Thyroid gland (tissue), 4 donors: ENCODE results near the gene SUDS3. TPM values are rescaled to one million over a fixed set of nuclear protein-coding genes. Genes with fewer than 3 reads are reported as not detected.

Source experiments
- DNase-seq, 2 donors: peaks; one replicate each; pipeline ENCODE4 v3.0.0-alpha.2; 2019
- H3K27ac ChIP-seq, 3 donors: fragments of 200-600 bp; sonication (generic); 1 replicate in 2 of 3; 2 replicates in 1 of 3; pipeline ENCODE4 v1.5.1; 2016 to 2019; ENCODE audit warnings: mild to moderate bottlenecking in 1 of 3, moderate library complexity in 1 of 3
- H3K27me3 ChIP-seq: fragments of 200-600 bp; sonication (generic); one replicate; pipeline ENCODE4 v1.5.1; 2019
- H3K36me3 ChIP-seq, 2 donors: fragments of 200-600 bp; sonication (generic); one replicate each; pipeline ENCODE4 v1.5.1; 2016 to 2019
- H3K4me1 ChIP-seq, 2 donors: fragments of 200-600 bp; sonication (generic); one replicate each; pipeline ENCODE4 v1.5.1; 2017 to 2019
- H3K4me3 ChIP-seq, 3 donors: fragments of 200-600 bp; sonication (generic); replicated peaks in 1 of 3; 1 replicate in 2 of 3; 2 replicates in 1 of 3; pipeline ENCODE4 v1.5.1; 2016; ENCODE audit warnings: mild to moderate bottlenecking in 1 of 3
- H3K9me3 ChIP-seq: fragments of 200-600 bp; sonication (generic); one replicate; pipeline ENCODE4 v1.5.1; 2017
- POLR2A ChIP-seq, 2 donors: fragments of 450-650 bp; IDR thresholded peaks; one replicate each; pipeline ENCODE4 v1.6.1; 2017; ENCODE audit warnings: antibody characterized with exemption in 2 of 2, mild to moderate bottlenecking in 2 of 2, moderate library complexity in 1 of 2
- WGBS, 2 donors: methylation state at CpG; one replicate each; pipeline ENCODE4 v1.1.5; 2017; 5-methylcytosine and 5-hydroxymethylcytosine counted together
- intact Hi-C: fragments of 100-400 bp; cut with DNase I; formaldehyde crosslinking; loops from one replicate; pipeline ENCODE4 v1.15.1; 2023
- total RNA-seq, 4 donors: library from RNA; depleted of rRNA; stranded (reverse); fragments of >200 nt; gene quantifications; one replicate each; pipeline ENCODE4 v1.2.3, GENCODE V29; 2016
- TF ChIP-seq, protein P1 (sequence below), 6 experiments: fragments of 200-600 bp in 3 of 6; fragments of 450-650 bp in 3 of 6; sonication (generic) in 3 of 6; IDR thresholded peaks; one replicate each; pipeline ENCODE4 v1.5.1; 2016 to 2019; ENCODE audit warnings: antibody characterized with exemption in 6 of 6, mild to moderate bottlenecking in 2 of 6, inconsistent platforms in 1 of 6, moderate library complexity in 1 of 6

SUDS3 gene
- total RNA-seq, 4 donors from 2014 or later: 56.5 to 75.7 (median 62.7) TPM

DNA sequence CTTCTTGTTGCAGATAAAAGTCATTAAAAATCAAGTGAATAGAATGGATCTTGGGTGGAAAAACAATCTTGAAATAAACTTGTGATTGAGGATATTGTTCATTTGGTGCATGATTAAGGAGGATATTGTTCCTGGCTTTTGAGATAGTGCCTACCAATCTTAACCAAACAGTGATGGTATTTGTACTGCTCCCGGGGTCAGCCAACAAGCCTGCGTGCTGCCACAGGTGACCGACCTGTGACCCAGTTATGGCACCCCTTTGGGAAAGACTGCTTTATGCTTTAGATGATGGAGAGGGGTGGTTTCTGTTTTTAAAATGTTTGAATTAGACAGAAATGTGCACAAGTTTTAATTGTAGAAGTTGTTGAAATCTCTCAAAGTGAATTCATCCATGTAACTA, 41.6 kb downstream of the SUDS3 start:
- Histone ChIP-seq H3K27ac (no peak overlapping the region), H3K9me3 (no peaks in the 10 kb centered on the region), H3K4me3 (no peak overlapping the region), H3K36me3 (peaks cover 25 to 36% of the 10 kb centered on the region in 2 donors), H3K4me1 (no peaks in the 10 kb centered on the region), H3K27me3 (no peaks in the 10 kb centered on the region)
- no peak for TF ChIP-seq POLR2A (IDR thresholded peaks at IDR 0.05)
- TF ChIP-seq, protein P1, sequence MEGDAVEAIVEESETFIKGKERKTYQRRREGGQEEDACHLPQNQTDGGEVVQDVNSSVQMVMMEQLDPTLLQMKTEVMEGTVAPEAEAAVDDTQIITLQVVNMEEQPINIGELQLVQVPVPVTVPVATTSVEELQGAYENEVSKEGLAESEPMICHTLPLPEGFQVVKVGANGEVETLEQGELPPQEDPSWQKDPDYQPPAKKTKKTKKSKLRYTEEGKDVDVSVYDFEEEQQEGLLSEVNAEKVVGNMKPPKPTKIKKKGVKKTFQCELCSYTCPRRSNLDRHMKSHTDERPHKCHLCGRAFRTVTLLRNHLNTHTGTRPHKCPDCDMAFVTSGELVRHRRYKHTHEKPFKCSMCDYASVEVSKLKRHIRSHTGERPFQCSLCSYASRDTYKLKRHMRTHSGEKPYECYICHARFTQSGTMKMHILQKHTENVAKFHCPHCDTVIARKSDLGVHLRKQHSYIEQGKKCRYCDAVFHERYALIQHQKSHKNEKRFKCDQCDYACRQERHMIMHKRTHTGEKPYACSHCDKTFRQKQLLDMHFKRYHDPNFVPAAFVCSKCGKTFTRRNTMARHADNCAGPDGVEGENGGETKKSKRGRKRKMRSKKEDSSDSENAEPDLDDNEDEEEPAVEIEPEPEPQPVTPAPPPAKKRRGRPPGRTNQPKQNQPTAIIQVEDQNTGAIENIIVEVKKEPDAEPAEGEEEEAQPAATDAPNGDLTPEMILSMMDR (IDR thresholded peaks at IDR 0.05): no peak
- WGBS, 2 donors: 74 to 77% methylated on average over 3 of the region's 3 CpGs
- no peak for DNase-seq
- intact Hi-C loops: no loop called here

DNA sequence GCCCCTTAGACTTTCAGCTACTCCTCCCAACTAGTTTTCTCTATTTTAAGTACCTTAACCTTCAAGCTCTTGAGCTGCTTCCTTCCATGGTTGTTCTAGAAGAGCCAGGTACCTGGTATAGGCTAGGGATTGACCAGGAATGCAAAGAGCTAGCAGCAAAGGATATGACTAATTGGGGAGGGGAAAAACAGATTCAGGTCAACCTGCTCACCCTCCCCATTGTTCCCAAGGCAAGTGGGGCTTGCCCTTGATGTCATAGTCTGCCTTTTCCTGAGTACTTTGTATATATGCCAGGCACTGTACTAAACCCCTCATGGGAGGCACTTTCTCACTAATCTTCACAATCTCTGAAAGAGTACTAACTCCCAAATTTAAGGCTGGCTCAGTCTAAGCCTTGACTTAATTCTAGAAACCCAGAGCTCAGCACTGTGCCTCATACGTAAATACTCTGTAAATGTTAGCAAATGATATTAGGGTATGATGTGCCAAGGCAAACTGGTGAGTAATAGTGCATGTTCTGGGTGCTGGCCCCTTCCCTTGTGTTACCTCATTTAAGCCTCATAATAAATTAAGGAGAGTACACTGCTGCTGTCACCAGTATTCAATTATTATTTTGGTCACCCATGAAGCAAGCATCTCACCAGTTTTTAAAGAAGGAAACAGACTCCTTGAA, 42.2 kb downstream of the SUDS3 start:
- TF ChIP-seq POLR2A (IDR thresholded peaks at IDR 0.05): no peak
- TF ChIP-seq, protein P1 (IDR thresholded peaks at IDR 0.05): no peak
- 78 to 100% methylated on average over 1 of the region's 1 CpG for WGBS, 2 donors
- intact Hi-C loops: no loop called here
- Histone ChIP-seq H3K27me3 (no peaks in the 10 kb centered on the region), H3K36me3 (peaks cover 25 to 32% of the 10 kb centered on the region in 2 donors), H3K4me1 (no peaks in the 10 kb centered on the region), H3K27ac (no peak overlapping the region), H3K4me3 (no peak overlapping the region), H3K9me3 (no peaks in the 10 kb centered on the region)
- no peak for DNase-seq

DNA sequence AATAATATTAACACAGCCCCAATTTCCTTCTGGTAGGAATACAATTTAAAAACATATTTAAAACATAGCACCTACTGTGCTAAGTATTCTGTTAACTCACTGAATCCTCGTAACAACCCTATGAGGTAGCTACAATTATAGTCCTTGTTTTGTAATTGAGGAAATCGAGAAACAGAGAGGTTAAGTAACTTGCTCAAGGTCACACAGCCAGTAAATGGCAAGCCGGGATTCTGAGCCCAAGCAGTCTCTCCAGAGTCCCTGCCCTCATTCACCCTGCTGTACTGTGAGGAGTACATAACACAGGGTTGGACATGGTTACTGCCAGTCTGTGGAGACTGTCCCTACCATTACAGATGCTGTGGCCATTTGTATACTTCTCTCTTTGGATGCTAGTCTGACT, 44.3 kb downstream of the SUDS3 start:
- Histone ChIP-seq H3K27me3 (no peaks in the 10 kb centered on the region), H3K4me3 (no peak overlapping the region), H3K27ac (no peak overlapping the region), H3K9me3 (no peaks in the 10 kb centered on the region), H3K36me3 (peaks cover 5 to 12% of the 10 kb centered on the region in 2 donors), H3K4me1 (no peaks in the 10 kb centered on the region)
- DNase-seq: no peak
- TF ChIP-seq, protein P1 (IDR thresholded peaks at IDR 0.05): no peak
- TF ChIP-seq POLR2A (IDR thresholded peaks at IDR 0.05): no peak
- 92 to 98% methylated on average over 3 of the region's 3 CpGs for WGBS, 2 donors
- intact Hi-C loops: no loop called here

DNA sequence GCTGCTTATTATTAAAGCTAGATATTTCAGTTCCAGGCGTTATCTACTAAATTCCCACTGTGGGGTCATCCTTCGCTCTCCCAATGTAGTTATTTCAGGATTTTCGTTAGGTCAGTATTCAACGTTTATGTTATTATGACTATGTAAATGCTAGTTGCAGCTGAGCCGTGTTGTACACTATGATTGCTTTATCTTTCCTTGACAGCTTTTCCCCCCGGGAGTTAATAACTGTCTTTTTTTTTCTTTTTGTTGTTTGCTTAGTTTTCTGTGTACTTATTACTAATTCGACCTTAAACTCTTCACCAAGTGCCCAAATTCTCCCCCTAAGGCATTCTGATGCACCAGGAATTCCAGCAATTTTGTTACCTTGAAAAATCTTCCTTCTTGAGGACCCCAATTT, 48.5 kb downstream of the SUDS3 start:
- no peak overlapping the region for H3K4me3 ChIP-seq
- intact Hi-C loops: no loop called here
- no peak for TF ChIP-seq POLR2A (IDR thresholded peaks at IDR 0.05)
- TF ChIP-seq, protein P1 (IDR thresholded peaks at IDR 0.05): no peak
- H3K36me3 ChIP-seq: no peaks in the 10 kb centered on the region
- DNase-seq: no peak
- H3K4me1 ChIP-seq: peaks cover 0 to 9% of the 10 kb centered on the region in 2 donors
- no peaks in the 10 kb centered on the region for H3K27me3 ChIP-seq
- no peak overlapping the region for H3K27ac ChIP-seq
- H3K9me3 ChIP-seq: no peaks in the 10 kb centered on the region
- WGBS, 2 donors: 75 to 81% methylated on average over 7 of the region's 7 CpGs

DNA sequence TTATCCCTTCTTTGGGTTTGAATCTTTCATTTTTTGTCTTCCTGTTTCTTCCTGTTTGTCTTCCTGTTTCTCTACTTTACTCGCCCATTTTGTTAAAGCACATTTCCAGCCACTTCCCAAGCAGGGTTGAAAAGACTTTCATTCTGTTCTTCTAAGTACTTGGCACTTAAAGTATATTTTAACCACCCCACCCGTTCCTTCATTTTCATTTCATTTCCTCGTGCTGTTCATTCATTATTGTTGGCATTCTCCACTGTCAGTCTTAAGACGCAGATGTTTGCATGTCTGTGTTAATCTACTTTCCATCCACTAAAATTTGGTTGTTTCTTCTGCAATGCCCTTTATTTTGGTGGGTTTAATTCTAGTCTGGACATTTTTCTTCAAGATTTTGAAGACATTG, 49.0 kb downstream of the SUDS3 start:
- H3K27me3 ChIP-seq: no peaks in the 10 kb centered on the region
- 83 to 89% methylated on average over 4 of the region's 4 CpGs for WGBS, 2 donors
- H3K27ac ChIP-seq: no peak overlapping the region
- peaks cover 0 to 13% of the 10 kb centered on the region in 2 donors for H3K4me1 ChIP-seq
- intact Hi-C loops: no loop called here
- no peak for DNase-seq
- no peaks in the 10 kb centered on the region for H3K36me3 ChIP-seq
- TF ChIP-seq POLR2A (IDR thresholded peaks at IDR 0.05): no peak
- TF ChIP-seq, protein P1 (IDR thresholded peaks at IDR 0.05): no peak
- H3K9me3 ChIP-seq: no peaks in the 10 kb centered on the region
- H3K4me3 ChIP-seq: no peak overlapping the region
